ENCODE measurements around the gene EIF1AD.

Gene EIF1AD

DNA sequence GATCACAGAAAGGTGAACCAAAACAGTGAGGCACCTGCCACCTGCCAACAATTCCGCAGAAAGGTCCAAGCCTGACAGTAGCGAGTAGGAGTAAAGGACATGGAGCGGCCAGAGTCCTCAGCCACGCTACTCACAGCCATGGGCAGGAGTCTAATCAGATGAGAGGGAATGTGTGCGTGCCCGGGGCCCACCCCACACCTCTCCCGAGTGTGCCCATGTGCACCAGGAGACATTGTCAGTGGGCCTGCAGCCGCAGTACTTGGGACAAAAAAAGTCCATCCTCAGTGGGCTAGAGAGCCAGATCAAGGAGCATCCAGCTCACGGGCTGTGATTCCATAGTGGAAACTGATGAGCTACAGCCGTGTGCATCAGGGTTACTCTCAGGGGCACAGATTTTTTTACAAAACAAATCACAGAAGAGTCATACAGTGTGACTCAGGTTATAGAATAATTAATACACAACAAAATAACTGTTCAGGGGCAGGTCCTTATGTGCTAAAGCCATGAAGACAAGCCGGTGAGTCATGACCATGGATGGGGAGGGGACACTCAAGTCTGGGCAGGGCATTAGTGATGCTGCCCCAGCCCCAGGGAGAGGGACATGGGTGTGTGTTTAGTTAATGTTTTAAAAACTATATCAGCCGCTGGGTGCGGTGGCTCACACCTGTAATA is 28.4 kb downstream of the EIF1AD start:
- no peaks in the 10 kb centered on the region; the same call in 1 of the 2 replicates for H3K36me3 ChIP-seq (replicated peaks; ENCODE audit: insufficient read depth, low read length)
- H3K27ac ChIP-seq (ENCODE audit: low read length) = no peak overlapping the region
- no peaks in the 10 kb centered on the region for H3K4me1 ChIP-seq (ENCODE audit: low read length)
- no peak overlapping the region for H3K4me2 ChIP-seq (ENCODE audit: low read depth, low read length)
- no peak for TF ChIP-seq EZH2phosphoT487 (IDR thresholded peaks at IDR 0.05; ENCODE audit: low read length)
- no peak for TF ChIP-seq EZH2 (optimal IDR thresholded peaks at IDR 0.05; ENCODE audit: low read depth, low read length)
- TF ChIP-seq, protein P1, sequence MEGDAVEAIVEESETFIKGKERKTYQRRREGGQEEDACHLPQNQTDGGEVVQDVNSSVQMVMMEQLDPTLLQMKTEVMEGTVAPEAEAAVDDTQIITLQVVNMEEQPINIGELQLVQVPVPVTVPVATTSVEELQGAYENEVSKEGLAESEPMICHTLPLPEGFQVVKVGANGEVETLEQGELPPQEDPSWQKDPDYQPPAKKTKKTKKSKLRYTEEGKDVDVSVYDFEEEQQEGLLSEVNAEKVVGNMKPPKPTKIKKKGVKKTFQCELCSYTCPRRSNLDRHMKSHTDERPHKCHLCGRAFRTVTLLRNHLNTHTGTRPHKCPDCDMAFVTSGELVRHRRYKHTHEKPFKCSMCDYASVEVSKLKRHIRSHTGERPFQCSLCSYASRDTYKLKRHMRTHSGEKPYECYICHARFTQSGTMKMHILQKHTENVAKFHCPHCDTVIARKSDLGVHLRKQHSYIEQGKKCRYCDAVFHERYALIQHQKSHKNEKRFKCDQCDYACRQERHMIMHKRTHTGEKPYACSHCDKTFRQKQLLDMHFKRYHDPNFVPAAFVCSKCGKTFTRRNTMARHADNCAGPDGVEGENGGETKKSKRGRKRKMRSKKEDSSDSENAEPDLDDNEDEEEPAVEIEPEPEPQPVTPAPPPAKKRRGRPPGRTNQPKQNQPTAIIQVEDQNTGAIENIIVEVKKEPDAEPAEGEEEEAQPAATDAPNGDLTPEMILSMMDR (IDR thresholded peaks at IDR 0.05; ENCODE audit: low read length) = no peak
- H4K20me1 ChIP-seq (ENCODE audit: insufficient read depth, low read length) = no peaks in the 10 kb centered on the region
- no peak overlapping the region for H3K9ac ChIP-seq (ENCODE audit: low read length)
- H3K27me3 ChIP-seq (replicated peaks; ENCODE audit: insufficient read depth, low read length) = no peaks in the 10 kb centered on the region
- no peak overlapping the region for H2AFZ ChIP-seq (ENCODE audit: low read length)
- H3K9me3 ChIP-seq (replicated peaks; ENCODE audit: insufficient read depth, low read length) = no peaks in the 10 kb centered on the region
- no peak for DNase-seq
- no peaks in the 10 kb centered on the region for H3F3A ChIP-seq (ENCODE audit: insufficient read depth, low read length)
- no peaks in the 10 kb centered on the region for H3K9me2 ChIP-seq (replicated peaks; ENCODE audit: insufficient read depth, low read length)
- no peak overlapping the region for H3K4me3 ChIP-seq (ENCODE audit: low read length)
- peaks cover 3% of the 10 kb centered on the region; the same call in 1 of the 2 replicates for H3K79me2 ChIP-seq (ENCODE audit: low read length)

DNA sequence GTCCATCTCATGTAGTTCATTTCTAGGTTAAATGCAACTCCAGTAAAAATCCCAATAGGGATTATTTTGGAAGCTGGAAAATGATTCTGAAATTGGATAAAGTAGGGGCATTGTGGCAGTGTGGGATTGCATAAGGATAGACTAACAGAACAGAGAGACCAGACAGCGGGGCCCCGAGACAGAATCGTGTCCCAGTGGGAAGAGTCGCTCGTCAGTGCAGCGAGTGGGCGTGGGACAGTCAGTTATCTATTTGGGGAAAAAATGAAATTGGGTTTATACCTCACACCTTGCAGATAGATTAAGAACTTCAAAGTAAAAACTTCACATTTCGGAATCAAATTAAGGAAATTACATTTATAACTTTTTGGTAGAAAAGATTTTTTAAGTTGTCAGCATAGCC is 29.8 kb downstream of the EIF1AD start:
- Histone ChIP-seq H3K27ac (ENCODE audit: low read length) (no peak overlapping the region), H3F3A (ENCODE audit: insufficient read depth, low read length) (no peaks in the 10 kb centered on the region), H3K4me2 (ENCODE audit: low read depth, low read length) (no peak overlapping the region), H3K36me3 (replicated peaks; ENCODE audit: insufficient read depth, low read length) (no peaks in the 10 kb centered on the region; the same call in 1 of the 2 replicates), H3K4me1 (ENCODE audit: low read length) (no peaks in the 10 kb centered on the region), H3K9ac (ENCODE audit: low read length) (no peak overlapping the region), H3K9me3 (replicated peaks; ENCODE audit: insufficient read depth, low read length) (no peaks in the 10 kb centered on the region), H3K9me2 (replicated peaks; ENCODE audit: insufficient read depth, low read length) (no peaks in the 10 kb centered on the region), H2AFZ (ENCODE audit: low read length) (no peak overlapping the region), H3K4me3 (ENCODE audit: low read length) (no peak overlapping the region), H3K27me3 (replicated peaks; ENCODE audit: insufficient read depth, low read length) (no peaks in the 10 kb centered on the region), H4K20me1 (ENCODE audit: insufficient read depth, low read length) (no peaks in the 10 kb centered on the region), H3K79me2 (ENCODE audit: low read length) (peaks cover 3% of the 10 kb centered on the region; the same call in 1 of the 2 replicates)
- no peak for DNase-seq
- TF ChIP-seq EZH2phosphoT487 (IDR thresholded peaks at IDR 0.05; ENCODE audit: low read length) (no peak), EZH2 (optimal IDR thresholded peaks at IDR 0.05; ENCODE audit: low read depth, low read length) (no peak)

DNA sequence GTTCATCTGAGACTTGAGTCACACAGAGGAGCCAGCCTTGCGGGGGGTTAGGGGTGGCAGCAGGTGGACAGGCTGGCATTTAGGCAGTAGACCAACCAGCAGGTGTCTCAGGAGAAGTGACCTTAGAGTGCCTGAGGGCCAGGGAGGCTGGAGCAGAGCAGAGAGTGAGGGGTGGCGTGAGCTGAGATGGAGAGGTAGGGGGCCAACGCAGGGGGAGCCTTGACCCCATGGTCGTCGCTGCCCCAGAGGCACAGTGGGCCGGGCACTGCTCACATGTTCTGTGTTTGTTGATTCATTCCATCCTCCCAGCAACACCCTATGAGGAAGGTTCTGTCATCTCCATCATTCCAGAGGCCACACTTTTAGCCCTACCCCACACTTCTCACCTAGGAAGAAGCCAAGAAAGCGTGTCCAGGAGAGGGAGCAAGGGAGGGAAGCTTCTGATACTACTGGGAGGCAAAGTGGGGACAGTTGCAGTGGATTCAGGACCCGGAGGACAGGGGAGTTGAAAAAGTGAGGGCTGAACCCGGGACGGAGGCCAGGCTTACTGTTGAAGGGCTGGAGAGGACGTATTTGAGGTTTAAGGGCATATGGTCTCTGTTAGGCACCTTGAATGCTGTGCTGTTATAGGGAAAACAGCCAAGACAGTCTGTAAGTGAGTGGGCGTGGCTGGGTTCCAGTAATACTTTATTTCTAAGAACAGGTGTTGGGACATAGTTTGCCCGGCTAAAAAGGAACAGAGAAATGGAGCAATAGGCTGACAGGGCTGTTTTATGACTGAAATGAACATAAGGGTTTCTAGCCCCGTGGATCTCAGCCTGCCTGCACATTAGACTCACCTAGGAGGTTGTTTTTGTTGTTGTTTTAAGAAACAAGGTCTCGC is 33.1 kb downstream of the EIF1AD start:
- H3K4me2 ChIP-seq (ENCODE audit: low read depth, low read length) = no peak overlapping the region
- H3K36me3 ChIP-seq (replicated peaks; ENCODE audit: insufficient read depth, low read length) = no peaks in the 10 kb centered on the region; the same call in none of the 2 replicates
- no peaks in the 10 kb centered on the region for H3K9me2 ChIP-seq (replicated peaks; ENCODE audit: insufficient read depth, low read length)
- no peaks in the 10 kb centered on the region for H3K4me1 ChIP-seq (ENCODE audit: low read length)
- no peaks in the 10 kb centered on the region for H3K27me3 ChIP-seq (replicated peaks; ENCODE audit: insufficient read depth, low read length)
- no peak overlapping the region for H3K4me3 ChIP-seq (ENCODE audit: low read length)
- H3K9me3 ChIP-seq (replicated peaks; ENCODE audit: insufficient read depth, low read length) = no peaks in the 10 kb centered on the region
- peaks cover 26% of the 10 kb centered on the region for H3K79me2 ChIP-seq (ENCODE audit: low read length)
- H2AFZ ChIP-seq (ENCODE audit: low read length) = no peak overlapping the region
- no peaks in the 10 kb centered on the region for H4K20me1 ChIP-seq (ENCODE audit: insufficient read depth, low read length)
- no peak overlapping the region for H3K9ac ChIP-seq (ENCODE audit: low read length)
- no peak for DNase-seq
- no peaks in the 10 kb centered on the region for H3F3A ChIP-seq (ENCODE audit: insufficient read depth, low read length)
- H3K27ac ChIP-seq (ENCODE audit: low read length) = no peak overlapping the region
- TF ChIP-seq EZH2 (optimal IDR thresholded peaks at IDR 0.05; ENCODE audit: low read depth, low read length) (no peak), EZH2phosphoT487 (IDR thresholded peaks at IDR 0.05; ENCODE audit: low read length) (no peak)
- TF ChIP-seq, protein P1 (IDR thresholded peaks at IDR 0.05; ENCODE audit: low read length) = no peak
